Parathyroid adenoma (tissue), 2 donors: Measurements from ENCODE around the gene RGMB.

Experiments
- H2AFZ ChIP-seq: fragments of 300-600 bp; sonication (generic); one replicate; pipeline ENCODE4 v1.7.0; 2017; ENCODE audit warnings: antibody characterized with exemption, mild to moderate bottlenecking
- H3K27ac ChIP-seq: fragments of 300-600 bp; sonication (generic); one replicate; pipeline ENCODE4 v1.7.0; 2017
- H3K27me3 ChIP-seq: fragments of 300-600 bp; sonication (generic); one replicate; pipeline ENCODE4 v1.7.0; 2017; ENCODE audit warnings: low read length; ENCODE audit not compliant: control insufficient read depth, insufficient read depth
- H3K36me3 ChIP-seq: fragments of 300-600 bp; sonication (generic); one replicate; pipeline ENCODE4 v1.7.0; 2017; ENCODE audit warnings: low read length; ENCODE audit not compliant: control insufficient read depth, insufficient read depth
- H3K4me1 ChIP-seq: fragments of 300-600 bp; sonication (generic); one replicate; pipeline ENCODE4 v1.7.0; 2017; ENCODE audit warnings: control low read depth
- H3K4me2 ChIP-seq: fragments of 300-600 bp; sonication (generic); one replicate; pipeline ENCODE4 v1.7.0; 2017; ENCODE audit warnings: low read length
- H3K4me3 ChIP-seq: fragments of 300-600 bp; sonication (generic); one replicate; pipeline ENCODE4 v1.7.0; 2017; ENCODE audit warnings: low read depth, low read length
- H3K79me2 ChIP-seq: fragments of 300-600 bp; sonication (generic); one replicate; pipeline ENCODE4 v1.7.0; 2017; ENCODE audit warnings: control low read depth
- H3K9ac ChIP-seq: fragments of 300-600 bp; sonication (generic); one replicate; pipeline ENCODE4 v1.7.0; 2017; ENCODE audit warnings: mild to moderate bottlenecking
- H3K9me3 ChIP-seq: fragments of 300-600 bp; sonication (generic); one replicate; pipeline ENCODE4 v1.7.0; 2017; ENCODE audit warnings: low read length; ENCODE audit not compliant: control insufficient read depth
- TF ChIP-seq, protein P1 (sequence below): fragments of 300-600 bp; sonication (generic); IDR thresholded peaks from one replicate; pipeline ENCODE4 v1.7.0; 2017; ENCODE audit warnings: antibody characterized with exemption, mild to moderate bottlenecking
- donor health status: primary hyperparathyroidism.

Gene RGMB

DNA sequence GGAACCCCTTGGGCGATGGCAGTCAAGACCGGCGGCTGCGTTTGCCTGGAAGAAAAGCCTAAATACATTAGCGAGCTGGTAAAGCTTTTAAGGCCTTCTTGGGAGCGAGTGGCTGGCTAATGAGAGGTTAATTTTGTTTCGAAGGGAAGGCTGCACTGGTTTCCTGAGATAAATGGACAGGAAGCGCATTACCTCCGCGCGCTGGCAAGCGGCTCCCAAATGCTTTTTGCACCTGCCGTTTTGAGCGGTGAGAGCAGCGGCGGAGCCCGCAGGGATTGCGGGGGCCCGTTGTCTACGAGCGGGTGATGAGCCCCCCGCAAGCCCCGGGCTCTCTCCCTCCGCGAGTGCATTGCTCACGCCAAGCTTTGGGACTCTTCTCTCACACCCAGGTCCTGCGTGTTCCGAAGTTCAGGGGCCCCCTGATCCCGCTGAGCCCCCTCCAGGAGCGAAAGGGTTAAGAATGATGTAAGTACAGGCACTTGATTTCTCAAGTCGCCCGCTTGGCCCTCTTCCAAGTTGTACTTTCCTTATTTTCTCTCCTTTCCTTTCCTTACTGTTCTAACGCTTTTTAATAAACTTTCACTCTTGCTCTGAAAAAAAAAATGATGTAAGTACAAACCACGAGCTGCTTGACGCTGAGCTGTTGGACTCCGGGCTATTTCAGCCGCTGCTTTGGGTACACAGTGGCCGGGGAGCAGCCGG, 3.1 kb upstream of the RGMB start:
- Histone ChIP-seq H2AFZ (peak overlapping the region; percentile 88), H3K27ac (peak overlapping the region; percentile 30), H3K36me3 (no peaks in the 10 kb centered on the region), H3K79me2 (peaks cover under 1% of the 10 kb centered on the region), H3K4me2 (peak overlapping the region; percentile 89), H3K4me1 (peaks cover 4% of the 10 kb centered on the region), H3K27me3 (no peaks in the 10 kb centered on the region), H3K9ac (no peak overlapping the region), H3K4me3 (peak overlapping the region; percentile 64), H3K9me3 (no peaks in the 10 kb centered on the region)
- TF ChIP-seq, protein P1, sequence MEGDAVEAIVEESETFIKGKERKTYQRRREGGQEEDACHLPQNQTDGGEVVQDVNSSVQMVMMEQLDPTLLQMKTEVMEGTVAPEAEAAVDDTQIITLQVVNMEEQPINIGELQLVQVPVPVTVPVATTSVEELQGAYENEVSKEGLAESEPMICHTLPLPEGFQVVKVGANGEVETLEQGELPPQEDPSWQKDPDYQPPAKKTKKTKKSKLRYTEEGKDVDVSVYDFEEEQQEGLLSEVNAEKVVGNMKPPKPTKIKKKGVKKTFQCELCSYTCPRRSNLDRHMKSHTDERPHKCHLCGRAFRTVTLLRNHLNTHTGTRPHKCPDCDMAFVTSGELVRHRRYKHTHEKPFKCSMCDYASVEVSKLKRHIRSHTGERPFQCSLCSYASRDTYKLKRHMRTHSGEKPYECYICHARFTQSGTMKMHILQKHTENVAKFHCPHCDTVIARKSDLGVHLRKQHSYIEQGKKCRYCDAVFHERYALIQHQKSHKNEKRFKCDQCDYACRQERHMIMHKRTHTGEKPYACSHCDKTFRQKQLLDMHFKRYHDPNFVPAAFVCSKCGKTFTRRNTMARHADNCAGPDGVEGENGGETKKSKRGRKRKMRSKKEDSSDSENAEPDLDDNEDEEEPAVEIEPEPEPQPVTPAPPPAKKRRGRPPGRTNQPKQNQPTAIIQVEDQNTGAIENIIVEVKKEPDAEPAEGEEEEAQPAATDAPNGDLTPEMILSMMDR = no peak

DNA sequence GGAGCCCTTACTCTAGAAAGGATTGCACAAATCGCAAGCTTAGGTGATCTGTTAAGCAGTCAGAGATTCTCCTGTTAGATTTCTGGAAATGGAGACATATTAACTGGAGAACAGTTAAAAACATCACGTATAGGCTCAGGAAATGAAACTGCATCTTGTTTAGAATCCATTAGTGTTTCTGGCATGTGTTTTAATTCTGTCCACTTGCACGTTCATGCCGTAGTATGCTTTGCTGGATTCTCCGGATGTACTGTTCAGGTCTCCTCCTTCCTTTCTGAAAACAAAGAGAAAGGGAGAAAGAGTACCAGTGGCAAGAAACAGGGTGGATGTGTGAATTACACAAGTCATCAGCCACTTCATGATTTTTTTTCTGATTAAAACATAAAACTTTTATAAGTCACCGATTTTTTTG, 2.5 kb upstream of the RGMB start:
- peak overlapping the region; percentile 89 for H3K4me2 ChIP-seq
- H3K27me3 ChIP-seq = no peaks in the 10 kb centered on the region
- H3K9ac ChIP-seq = no peak overlapping the region
- H3K79me2 ChIP-seq = peaks cover 6% of the 10 kb centered on the region
- H3K9me3 ChIP-seq = no peaks in the 10 kb centered on the region
- peaks cover 7% of the 10 kb centered on the region for H3K4me1 ChIP-seq
- no peaks in the 10 kb centered on the region for H3K36me3 ChIP-seq
- TF ChIP-seq, protein P1 = no peak
- peak overlapping the region; percentile 64 for H3K4me3 ChIP-seq
- peak overlapping the region; percentile 30 for H3K27ac ChIP-seq
- H2AFZ ChIP-seq = peak overlapping the region; percentile 88

DNA sequence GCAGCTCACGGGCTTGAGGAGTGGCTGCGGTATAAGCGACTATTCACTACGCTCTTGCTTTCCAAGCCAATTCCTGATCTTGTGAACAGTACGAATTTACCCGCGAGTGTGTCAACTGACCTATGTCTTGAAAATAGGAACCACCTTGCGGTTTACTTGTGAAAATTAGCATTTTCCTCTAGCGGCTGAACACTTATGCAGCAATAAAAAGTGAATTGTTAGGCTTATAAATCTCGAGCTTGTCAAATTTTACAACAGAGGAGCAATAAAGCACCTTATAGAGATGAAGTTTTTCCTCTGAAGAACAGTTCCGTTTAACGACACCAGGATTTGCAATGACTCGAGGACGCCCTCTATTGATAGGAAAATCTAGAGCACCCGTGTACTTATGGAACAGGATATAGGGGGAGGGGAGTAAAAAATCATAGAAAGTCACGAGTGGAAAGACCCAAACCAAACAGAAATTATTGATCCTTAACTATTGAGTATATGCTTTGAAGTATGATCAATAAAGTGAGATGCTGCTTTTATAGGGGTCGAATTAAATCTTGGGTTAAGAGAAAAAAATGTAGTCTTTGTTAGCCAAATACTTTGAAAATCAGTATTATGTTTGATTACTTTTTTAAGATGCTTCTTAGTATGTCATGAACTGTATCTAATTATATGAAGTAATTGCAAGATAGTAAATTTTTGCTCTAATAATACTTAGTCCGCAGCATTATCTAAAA, 1.9 kb upstream of the RGMB start:
- Histone ChIP-seq H3K4me3 (peak overlapping the region; percentile 64), H3K9me3 (no peaks in the 10 kb centered on the region), H3K27me3 (no peaks in the 10 kb centered on the region), H3K79me2 (peaks cover 12% of the 10 kb centered on the region), H3K4me1 (peaks cover 8% of the 10 kb centered on the region), H3K4me2 (peak overlapping the region; percentile 89), H3K27ac (peak overlapping the region; percentile 30), H2AFZ (peak overlapping the region; percentile 88), H3K9ac (no peak overlapping the region), H3K36me3 (no peaks in the 10 kb centered on the region)
- TF ChIP-seq, protein P1 = peak; percentile 96

DNA sequence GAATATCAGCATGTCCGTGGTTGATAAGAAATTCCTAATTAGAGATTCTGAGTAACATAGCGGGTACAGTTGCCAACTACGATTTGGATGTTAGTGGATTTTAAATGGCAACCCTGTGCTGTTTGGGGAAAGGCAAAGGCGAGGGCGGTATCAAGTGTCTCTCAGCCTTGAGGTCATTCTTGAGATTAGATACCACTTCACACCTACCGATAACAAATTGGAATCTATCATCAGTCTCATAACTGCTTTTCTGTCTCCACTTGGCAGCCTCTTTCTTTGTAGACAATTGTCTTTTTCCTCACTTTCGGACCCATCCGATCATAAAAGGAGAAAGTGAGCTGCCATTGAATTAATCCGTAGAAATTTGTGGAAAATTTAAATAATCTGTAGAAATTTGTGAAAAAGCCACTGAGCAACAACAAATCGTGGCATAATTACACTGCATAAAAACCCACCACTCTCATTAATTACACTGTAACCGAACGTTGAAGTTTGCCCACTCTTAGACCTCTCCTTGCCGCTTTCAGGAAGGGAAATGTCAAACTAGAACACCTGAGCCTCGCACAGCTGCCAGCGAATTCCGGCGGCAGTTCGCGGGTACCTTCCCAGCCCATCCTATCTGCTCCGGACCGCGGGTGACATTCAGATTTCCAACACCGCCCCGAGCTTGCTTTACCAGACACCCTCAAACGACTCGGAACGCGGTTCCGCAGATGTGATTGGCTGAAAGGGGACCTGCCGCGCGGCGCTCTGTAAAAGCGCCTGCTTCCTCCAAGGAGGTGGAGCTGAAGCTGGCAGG, 849 bp upstream of the RGMB start:
- no peaks in the 10 kb centered on the region for H3K27me3 ChIP-seq
- H3K4me1 ChIP-seq = peaks cover 8% of the 10 kb centered on the region
- H3K9me3 ChIP-seq = no peaks in the 10 kb centered on the region
- no peaks in the 10 kb centered on the region for H3K36me3 ChIP-seq
- no peak overlapping the region for H3K9ac ChIP-seq
- TF ChIP-seq, protein P1 = no peak
- peak overlapping the region; percentile 87 for H2AFZ ChIP-seq
- peak overlapping the region; percentile 85 for H3K27ac ChIP-seq
- peak overlapping the region; percentile 84 for H3K4me2 ChIP-seq
- peaks cover 23% of the 10 kb centered on the region for H3K79me2 ChIP-seq
- H3K4me3 ChIP-seq = peak overlapping the region; percentile 78
